ENCODE data around the gene ENTREP1. TPM values are rescaled to one million over a fixed set of nuclear protein-coding genes. Genes with fewer than 3 reads are reported as not detected.

Gene ENTREP1
- total RNA-seq, 1 donor from 2014 or later = 1.0 TPM

DNA sequence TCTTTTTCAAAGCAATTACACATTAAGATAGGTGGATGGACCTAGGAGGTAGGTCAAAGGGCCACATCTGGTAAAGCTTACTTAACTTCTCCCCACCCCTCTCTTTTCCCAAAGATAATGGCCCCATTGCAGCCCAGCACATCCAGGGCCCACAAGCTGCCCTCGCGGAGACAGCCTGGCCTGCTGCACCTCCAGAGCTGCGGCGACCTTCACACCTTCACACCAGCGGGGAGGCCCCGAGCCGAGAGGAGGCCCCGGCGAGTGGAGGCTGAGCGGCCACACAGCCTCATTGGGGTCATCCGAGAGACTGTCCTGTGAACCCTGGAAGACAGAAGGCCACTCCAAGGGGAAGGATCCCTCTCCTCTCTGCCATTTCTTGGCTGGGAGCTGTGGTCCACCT is 66.5 kb downstream of the ENTREP1 start:
- no peak for DNase-seq
- Mint-ChIP-seq H3K4me1 (ENCODE audit: low read depth, unreplicated experiment) (peaks cover 2% of the 10 kb centered on the region), H3K9me3 (ENCODE audit: unreplicated experiment) (peaks cover 2% of the 10 kb centered on the region), H3K4me3 (ENCODE audit: unreplicated experiment) (no peak overlapping the region), H3K36me3 (ENCODE audit: unreplicated experiment) (no peaks in the 10 kb centered on the region), H3K27me3 (ENCODE audit: unreplicated experiment) (peaks cover 2% of the 10 kb centered on the region), H3K27ac (ENCODE audit: unreplicated experiment) (no peak overlapping the region)
- TF ChIP-seq, protein P1, sequence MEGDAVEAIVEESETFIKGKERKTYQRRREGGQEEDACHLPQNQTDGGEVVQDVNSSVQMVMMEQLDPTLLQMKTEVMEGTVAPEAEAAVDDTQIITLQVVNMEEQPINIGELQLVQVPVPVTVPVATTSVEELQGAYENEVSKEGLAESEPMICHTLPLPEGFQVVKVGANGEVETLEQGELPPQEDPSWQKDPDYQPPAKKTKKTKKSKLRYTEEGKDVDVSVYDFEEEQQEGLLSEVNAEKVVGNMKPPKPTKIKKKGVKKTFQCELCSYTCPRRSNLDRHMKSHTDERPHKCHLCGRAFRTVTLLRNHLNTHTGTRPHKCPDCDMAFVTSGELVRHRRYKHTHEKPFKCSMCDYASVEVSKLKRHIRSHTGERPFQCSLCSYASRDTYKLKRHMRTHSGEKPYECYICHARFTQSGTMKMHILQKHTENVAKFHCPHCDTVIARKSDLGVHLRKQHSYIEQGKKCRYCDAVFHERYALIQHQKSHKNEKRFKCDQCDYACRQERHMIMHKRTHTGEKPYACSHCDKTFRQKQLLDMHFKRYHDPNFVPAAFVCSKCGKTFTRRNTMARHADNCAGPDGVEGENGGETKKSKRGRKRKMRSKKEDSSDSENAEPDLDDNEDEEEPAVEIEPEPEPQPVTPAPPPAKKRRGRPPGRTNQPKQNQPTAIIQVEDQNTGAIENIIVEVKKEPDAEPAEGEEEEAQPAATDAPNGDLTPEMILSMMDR (IDR thresholded peaks at IDR 0.05; ENCODE audit: partially characterized antibody, unreplicated experiment) = no peak

DNA sequence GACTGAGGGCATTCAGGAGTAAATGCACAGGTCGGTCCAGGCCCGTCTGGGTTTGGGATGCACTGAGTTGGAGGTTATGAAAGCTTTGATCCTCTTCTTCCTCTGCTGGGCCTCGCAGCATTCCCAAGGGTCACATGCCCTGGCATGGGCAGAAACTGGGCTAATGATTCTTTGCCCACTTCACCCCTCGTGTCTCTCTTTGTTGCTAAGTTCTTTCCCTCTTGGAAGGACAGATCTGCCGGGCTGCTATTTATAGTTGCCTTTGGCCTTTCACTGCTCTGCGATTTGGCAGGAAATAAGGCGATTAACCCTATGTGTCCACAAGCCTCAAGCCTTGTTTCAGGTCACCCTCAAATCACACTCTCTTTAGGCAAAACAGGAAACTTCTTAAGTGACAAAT is 66.9 kb downstream of the ENTREP1 start:
- Mint-ChIP-seq H3K9me3 (ENCODE audit: unreplicated experiment) (peaks cover 4% of the 10 kb centered on the region), H3K27me3 (ENCODE audit: unreplicated experiment) (peaks cover 2% of the 10 kb centered on the region), H3K4me3 (ENCODE audit: unreplicated experiment) (no peak overlapping the region), H3K27ac (ENCODE audit: unreplicated experiment) (no peak overlapping the region), H3K4me1 (ENCODE audit: low read depth, unreplicated experiment) (peaks cover 2% of the 10 kb centered on the region), H3K36me3 (ENCODE audit: unreplicated experiment) (no peaks in the 10 kb centered on the region)
- TF ChIP-seq, protein P1 (IDR thresholded peaks at IDR 0.05; ENCODE audit: partially characterized antibody, unreplicated experiment) = no peak
- DNase-seq = no peak

DNA sequence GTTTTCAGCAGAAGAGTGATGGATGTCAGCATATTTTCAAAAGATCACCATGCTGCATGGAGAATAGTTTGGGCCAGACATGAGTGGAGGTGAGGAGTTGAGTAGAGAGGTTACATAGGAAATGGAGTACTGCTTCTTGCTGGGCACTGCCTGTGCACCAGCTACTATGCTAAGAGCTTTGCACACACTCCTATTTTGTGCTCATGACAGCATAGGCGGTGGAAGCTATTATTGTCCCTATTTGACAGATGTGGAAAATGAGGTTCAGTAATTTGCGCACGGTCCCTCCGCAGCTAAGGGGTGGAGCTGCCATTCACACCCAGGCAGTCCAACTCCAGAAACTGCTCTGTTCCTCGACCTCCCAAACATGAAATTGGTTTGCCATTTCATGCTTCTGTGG is 67.8 kb downstream of the ENTREP1 start:
- peaks cover 2% of the 10 kb centered on the region for H3K27me3 Mint-ChIP-seq (ENCODE audit: unreplicated experiment)
- H3K4me1 Mint-ChIP-seq (ENCODE audit: low read depth, unreplicated experiment) = peaks cover 2% of the 10 kb centered on the region
- peaks cover 4% of the 10 kb centered on the region for H3K9me3 Mint-ChIP-seq (ENCODE audit: unreplicated experiment)
- TF ChIP-seq, protein P1 (IDR thresholded peaks at IDR 0.05; ENCODE audit: partially characterized antibody, unreplicated experiment) = no peak
- H3K36me3 Mint-ChIP-seq (ENCODE audit: unreplicated experiment) = no peaks in the 10 kb centered on the region
- no peak for DNase-seq
- no peak overlapping the region for H3K4me3 Mint-ChIP-seq (ENCODE audit: unreplicated experiment)
- no peak overlapping the region for H3K27ac Mint-ChIP-seq (ENCODE audit: unreplicated experiment)

DNA sequence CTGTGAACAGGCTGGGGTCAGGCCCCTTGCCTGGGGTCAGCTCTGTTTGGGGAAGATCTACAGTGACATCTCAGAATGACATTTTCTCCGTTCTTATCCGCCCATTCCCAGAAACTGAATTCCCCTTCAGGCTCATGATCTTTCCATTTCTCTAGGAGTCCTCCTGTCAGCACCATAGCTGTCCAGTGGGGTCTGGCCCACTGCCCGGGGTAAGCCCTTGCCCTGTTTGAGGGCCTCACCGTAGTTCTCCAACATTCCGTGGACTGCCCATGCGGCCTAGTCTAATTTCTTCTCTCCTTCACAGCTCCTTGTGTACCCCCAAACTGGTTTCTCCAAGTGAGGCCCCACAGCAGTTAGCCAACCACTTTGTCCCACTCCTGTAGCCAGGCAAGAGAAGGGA is 68.4 kb downstream of the ENTREP1 start:
- no peak overlapping the region for H3K27ac Mint-ChIP-seq (ENCODE audit: unreplicated experiment)
- TF ChIP-seq, protein P1 (IDR thresholded peaks at IDR 0.05; ENCODE audit: partially characterized antibody, unreplicated experiment) = no peak
- H3K9me3 Mint-ChIP-seq (ENCODE audit: unreplicated experiment) = peaks cover 4% of the 10 kb centered on the region
- no peaks in the 10 kb centered on the region for H3K36me3 Mint-ChIP-seq (ENCODE audit: unreplicated experiment)
- peaks cover 2% of the 10 kb centered on the region for H3K4me1 Mint-ChIP-seq (ENCODE audit: low read depth, unreplicated experiment)
- no peak for DNase-seq
- H3K27me3 Mint-ChIP-seq (ENCODE audit: unreplicated experiment) = peaks cover 2% of the 10 kb centered on the region
- no peak overlapping the region for H3K4me3 Mint-ChIP-seq (ENCODE audit: unreplicated experiment)

DNA sequence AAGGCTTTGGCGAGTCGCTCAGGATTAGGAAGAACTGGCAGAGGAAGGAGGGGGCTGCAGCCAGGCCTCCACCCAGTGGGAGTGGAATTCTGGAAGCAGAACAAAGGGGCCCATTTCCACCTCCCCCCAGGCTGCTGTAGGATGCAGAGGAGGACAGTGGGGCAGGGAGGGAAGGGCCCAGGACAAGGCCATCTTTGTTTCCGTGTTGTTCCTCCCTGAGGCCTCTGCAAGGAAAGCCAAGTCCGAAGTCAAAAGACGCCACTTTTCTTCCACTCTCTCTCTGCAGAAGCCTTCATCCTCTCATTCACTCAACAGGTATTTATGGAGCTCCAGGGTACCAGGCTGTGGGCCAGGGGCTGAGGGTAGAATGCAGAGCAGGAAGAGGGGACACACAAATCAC is 70.7 kb downstream of the ENTREP1 start:
- Mint-ChIP-seq H3K9me3 (ENCODE audit: unreplicated experiment) (peaks cover 4% of the 10 kb centered on the region), H3K4me1 (ENCODE audit: low read depth, unreplicated experiment) (no peaks in the 10 kb centered on the region), H3K4me3 (ENCODE audit: unreplicated experiment) (no peak overlapping the region), H3K27ac (ENCODE audit: unreplicated experiment) (no peak overlapping the region), H3K36me3 (ENCODE audit: unreplicated experiment) (no peaks in the 10 kb centered on the region), H3K27me3 (ENCODE audit: unreplicated experiment) (no peaks in the 10 kb centered on the region)
- DNase-seq = no peak
- TF ChIP-seq, protein P1 (IDR thresholded peaks at IDR 0.05; ENCODE audit: partially characterized antibody, unreplicated experiment) = no peak
